Hypothalamus (tissue), 51 donors: ENCODE results near the gene TTC12.

Experiments
- DNase-seq, 51 donors: peaks; one replicate each; lab custom pipeline; 2025; lab: John Stamatoyannopoulos, UW

The TTC12 gene

GRCh38 chr11:113322158-113322557, 7.8 kb downstream of the TTC12 start:
- DNase-seq = no peak

DNA sequence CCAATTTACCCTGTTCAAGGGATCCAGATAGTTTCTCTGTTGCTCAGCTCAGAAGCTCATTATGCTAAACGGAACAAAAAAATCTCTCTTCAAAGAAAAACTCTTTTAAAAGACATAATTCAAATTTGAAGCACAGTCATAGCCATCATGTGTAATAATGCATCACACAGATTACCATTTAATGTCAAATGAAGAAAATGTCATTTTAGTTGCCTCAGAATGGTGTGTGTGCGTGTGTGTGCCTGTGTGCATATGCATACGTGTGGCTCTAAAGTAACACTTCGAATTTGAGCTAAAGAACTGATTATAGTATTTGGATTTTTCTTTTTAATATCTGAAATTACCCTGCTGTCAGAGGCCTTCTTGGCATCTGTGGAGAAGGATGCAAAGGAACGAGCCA, 9.9 kb downstream of the TTC12 start:
- no peak for DNase-seq

DNA sequence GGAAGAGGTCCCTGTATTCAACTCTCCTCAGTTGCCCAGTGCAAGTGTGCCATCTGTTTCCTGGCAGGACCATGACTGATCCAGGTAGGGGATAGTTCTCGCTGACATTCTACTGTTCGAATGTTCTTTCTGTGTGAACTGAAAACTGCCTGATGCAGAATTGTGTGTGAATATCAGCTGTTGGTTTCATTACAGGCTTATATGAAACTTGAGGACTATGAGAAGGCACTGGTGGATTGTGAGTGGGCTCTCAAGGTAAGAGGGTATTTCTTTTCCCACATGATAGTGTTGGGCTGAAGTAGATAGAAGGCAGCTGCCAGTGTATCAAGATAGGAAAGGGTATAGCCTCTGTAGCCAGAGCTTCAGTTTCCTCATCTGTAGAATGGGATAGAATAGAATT, 15.3 kb downstream of the TTC12 start:
- DNase-seq = no peak

GRCh38 chr11:113331441-113331840, 17.1 kb downstream of the TTC12 start:
- DNase-seq = no peak

DNA sequence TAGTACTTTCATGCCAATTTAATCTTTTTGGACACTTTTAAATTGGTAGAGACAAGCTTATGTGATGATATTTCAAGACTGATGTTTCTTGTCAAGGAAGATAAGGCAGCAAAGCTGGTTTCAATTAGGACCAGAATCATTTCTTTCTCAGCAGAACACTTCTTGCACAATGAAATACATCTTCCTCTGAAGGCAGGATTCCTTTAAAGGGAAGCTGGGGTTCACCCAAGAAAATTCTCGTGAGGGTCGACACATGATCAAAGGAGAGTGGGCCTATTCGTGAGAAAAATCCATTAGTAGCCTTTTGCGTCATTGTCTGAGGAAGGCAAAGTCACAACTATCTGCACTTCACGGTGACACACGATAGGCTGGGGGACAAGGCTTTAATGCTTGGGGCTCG, 17.6 kb downstream of the TTC12 start:
- DNase-seq = no peak

- DNase-seq = no peak
Observed at GRCh38 chr11:113332638-113333329, 18.4 kb downstream of the TTC12 start.

DNA sequence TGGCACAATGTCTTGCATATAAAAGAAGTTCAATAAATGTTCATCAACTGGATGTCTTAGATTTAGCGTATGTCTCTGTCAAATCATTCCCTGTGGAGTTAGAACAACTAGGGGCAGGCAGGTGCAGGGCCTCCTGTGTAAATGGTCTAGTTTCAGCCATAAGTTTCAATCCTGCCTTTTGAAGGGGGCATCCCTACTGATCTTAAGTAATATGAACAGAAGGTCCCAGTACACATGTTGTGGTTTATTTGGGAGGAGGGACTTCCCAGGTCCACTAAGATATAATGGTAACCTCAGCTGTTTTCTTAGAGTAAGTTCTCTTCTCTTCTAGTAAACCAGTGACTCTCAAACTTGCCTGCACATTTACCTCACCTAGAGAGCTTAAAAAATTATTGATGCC, 19.8 kb downstream of the TTC12 start:
- no peak for DNase-seq

DNA sequence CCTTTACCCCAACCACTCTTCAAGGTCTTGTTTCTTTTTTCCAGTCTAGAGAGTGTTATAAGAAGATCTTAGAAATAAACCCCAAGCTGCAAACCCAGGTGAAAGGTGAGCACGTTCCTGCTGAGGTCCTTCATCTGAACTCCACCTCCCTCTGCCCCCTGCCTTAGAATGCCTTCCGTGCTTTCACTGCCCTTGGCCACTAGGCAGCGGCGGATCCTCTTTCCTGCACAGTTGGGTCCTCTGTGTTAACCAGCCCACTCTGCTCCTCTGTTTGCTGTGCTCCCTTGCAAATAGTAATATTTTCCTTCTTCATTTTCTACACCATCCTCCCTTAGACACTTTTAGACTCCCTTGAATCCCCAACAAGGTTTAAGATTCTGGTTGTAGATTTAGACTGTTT, 24.3 kb downstream of the TTC12 start:
- DNase-seq = no peak

DNA sequence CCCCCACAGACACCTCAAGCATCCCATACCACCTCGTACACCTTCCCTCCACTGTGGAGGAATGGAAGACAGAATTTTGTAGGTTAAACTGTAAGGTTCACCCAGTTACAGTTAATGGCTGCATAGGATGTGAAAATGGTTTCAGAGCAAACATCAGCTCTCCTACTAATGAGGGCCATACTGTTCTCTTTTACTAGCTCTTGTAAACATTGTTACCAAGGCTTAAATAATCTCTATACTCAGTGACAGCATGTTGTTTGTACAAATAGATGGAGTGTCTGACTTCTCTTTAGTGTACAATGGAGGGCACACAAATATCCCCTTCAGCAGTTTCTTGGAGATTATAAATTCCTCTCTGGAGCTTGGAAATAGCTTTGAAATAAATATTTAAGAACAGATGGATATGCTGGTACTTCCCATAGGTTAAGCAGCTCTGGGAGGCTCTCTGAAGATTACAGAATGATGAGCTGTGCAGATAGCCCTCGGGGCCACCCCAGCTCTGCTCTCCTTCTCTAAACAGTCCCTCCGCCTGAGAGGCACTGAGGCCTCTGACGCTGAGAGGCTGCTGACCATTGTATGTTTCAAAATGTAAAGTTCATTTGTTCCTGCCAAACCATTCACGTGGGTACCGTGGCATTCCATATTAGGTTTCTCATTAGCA, 25.7 kb downstream of the TTC12 start:
- DNase-seq = no peak

GRCh38 chr11:113341388-113342165, 27.2 kb downstream of the TTC12 start:
- DNase-seq = peak in 1 of 51 donors; percentile 2

GRCh38 chr11:113345978-113346377, 31.6 kb downstream of the TTC12 start:
- no peak for DNase-seq

- no peak for DNase-seq
Observed at GRCh38 chr11:113349528-113349927, 35.1 kb downstream of the TTC12 start.

DNA sequence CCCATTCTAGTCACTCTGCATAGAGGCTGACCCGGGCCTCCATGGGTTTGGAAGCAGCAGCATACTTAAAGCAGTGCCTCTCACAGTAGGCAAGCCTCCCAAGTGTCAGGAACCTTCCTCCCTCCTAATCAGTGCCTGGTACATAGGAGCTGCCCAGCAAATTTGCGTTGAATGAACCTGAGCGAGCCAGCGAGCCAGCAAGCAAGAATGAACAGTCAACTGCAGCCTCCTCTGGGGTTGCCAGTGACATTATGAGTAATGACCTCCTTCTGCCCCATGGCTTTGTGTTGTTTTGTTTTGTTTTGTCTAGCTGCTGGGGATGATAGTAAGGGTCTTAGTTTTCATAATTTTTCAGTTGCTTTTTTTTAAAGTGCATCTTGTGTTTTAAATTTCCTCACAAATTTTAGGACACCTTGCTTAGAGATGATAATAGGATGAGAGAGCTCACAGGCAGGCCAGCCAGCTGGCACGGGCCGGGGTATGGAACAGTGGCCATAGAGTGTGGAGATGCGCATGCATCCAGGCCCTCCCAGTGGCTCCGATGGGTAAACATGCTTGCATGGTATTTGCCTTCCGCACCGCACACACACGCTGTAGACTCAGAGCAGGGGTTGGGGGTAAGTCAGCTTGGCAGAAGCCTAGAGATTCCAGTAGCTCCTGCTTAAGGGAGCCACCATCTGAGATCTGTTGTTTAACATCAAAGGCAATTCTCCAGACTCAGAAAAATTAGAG, 36.1 kb downstream of the TTC12 start:
- DNase-seq = no peak

DNA sequence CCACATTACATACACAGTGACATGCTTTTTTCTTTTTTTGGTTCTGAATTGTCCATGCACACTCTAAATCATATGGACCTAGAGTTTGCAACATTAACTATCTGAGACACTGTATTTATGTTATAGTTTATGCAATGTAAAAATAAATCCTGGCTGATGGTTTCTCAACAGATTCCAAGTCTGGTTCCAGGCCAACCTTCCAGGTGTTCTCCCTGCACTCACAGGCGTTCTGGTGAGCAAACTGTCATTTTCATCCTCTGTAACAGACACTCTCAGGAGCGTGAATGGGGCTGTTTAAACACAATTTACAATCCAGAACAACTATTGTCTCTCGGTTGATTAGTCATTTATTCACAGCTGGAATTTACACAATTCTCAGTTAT, 36.7 kb downstream of the TTC12 start:
- no peak for DNase-seq

DNA sequence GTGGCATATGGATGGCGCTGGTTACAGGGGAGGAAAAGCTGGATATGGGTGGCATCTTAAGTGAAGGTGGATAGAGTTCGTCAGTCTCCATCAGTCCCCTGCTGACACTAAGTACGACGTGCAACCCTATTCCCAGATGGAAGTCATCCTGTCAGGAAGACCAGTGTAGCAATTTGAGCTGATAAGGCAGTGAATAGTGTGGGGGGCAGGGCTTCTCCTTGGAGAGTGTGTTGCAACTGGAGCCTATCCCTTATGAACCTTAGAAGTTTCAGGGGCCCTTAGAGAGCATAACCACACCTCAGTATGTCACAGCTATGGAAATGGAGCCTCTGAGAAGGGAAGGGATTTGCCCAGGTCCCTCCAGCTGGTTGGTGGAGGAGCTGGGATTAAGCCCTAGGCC, 37.1 kb downstream of the TTC12 start:
- DNase-seq = no peak

GRCh38 chr11:113356203-113356602, 41.8 kb downstream of the TTC12 start:
- DNase-seq = no peak

DNA sequence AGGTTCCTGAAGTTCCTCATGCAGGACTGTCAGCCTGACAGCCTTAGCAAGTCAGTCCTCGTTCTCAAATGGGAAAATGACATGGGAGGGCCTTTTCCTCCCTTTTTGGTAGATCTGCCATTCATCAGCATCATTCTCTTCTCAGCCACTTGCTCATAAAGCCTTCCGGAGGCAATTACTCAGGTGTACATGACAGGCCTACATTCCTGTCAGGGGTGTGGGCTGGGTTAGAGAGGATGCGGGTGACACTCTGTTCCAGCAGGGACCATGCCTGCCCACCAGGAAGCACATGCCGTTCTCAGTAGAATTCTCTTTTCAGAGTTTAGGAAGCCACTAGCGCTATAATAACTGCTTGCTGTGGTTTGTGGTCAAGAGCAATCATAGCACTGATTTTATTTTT, 49.0 kb downstream of the TTC12 start:
- no peak for DNase-seq

GRCh38 chr11:113363996-113364641, 49.7 kb downstream of the TTC12 start:
- DNase-seq = no peak

- no peak for DNase-seq
Observed at GRCh38 chr11:113365895-113366294, 51.5 kb downstream of the TTC12 start.

DNA sequence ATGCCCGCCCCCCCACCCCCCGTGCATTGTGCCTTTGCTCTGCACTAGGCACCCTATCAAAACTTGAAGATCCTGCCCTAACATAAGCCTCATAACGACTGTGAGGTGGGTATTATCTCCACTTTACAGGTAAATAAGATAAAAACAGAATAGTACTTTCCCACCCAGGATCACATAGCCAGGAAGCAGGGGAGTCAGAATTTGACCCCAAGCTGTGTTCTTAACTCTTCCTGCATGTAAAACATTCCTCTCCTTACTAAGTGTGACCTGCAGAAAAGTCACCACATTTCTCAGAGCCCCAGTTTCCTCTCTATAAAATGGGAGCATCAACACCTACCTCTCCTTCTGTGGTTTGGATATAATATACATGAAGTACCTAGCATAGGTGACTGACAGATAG, 55.0 kb downstream of the TTC12 start:
- no peak for DNase-seq

GRCh38 chr11:113370634-113371033, 56.3 kb downstream of the TTC12 start:
- DNase-seq = peak in 9 of 51 donors; percentile 5 to 14 (median 9)
